Activated CD4-positive, alpha-beta T cell treated with anti-CD3 and anti-CD28 coated beads for 36 hours (primary cell): Measurements from ENCODE around the gene PHB1. TPM values are rescaled to one million over a fixed set of nuclear protein-coding genes. Genes with fewer than 3 reads are reported as not detected.
A peak's percentile ranks its signal among the peaks of the same experiment; 100 is the strongest.
"Not testable (repeated sequence)": the region's sequence is repeated elsewhere in the genome, so short reads cannot be mapped to it uniquely, and the experiment has no call there.

Experiments
- ATAC-seq: fragments of 200-7000 bp; cut with Tn5 transposase; one replicate; pipeline ENCODE4 v1.10.0; 2021; ENCODE audit warnings: mild to moderate bottlenecking, moderate library complexity
- CTCF ChIA-PET: fragments of 350-600 bp; sonication (Branson Sonifier 250); formaldehyde crosslinking; loops from one replicate; lab custom pipeline; 2021; ENCODE audit warnings: antibody characterized with exemption; lab: Charles Lee
- POLR2A ChIA-PET: fragments of 350-600 bp; sonication (Branson Sonifier 250); formaldehyde crosslinking; loops from one replicate; lab custom pipeline; 2021; ENCODE audit warnings: antibody characterized with exemption, inconsistent platforms; lab: Charles Lee
- DNase-seq: peaks from one replicate; pipeline ENCODE4 v3.0.0-alpha.2; 2020
- H3K27ac Mint-ChIP-seq: one replicate; pipeline ENCODE4 v1.8.0; 2021; ENCODE audit warnings: mixed read lengths
- H3K27me3 Mint-ChIP-seq: one replicate; pipeline ENCODE4 v1.8.0; 2021; ENCODE audit warnings: mixed read lengths
- H3K36me3 Mint-ChIP-seq: one replicate; pipeline ENCODE4 v1.8.0; 2021; ENCODE audit warnings: low read depth, mixed read lengths
- H3K4me1 Mint-ChIP-seq: one replicate; pipeline ENCODE4 v1.8.0; 2021; ENCODE audit warnings: mixed read lengths
- H3K4me3 Mint-ChIP-seq: one replicate; pipeline ENCODE4 v1.8.0; 2021; ENCODE audit warnings: mild to moderate bottlenecking, moderate library complexity, mixed read lengths
- H3K9me3 Mint-ChIP-seq: one replicate; pipeline ENCODE4 v1.8.0; 2021; ENCODE audit warnings: low read depth, mixed read lengths
- intact Hi-C, 2 experiments: fragments of 100-400 bp; cut with DNase I in 1 of 2; cut with micrococcal nuclease in 1 of 2; formaldehyde crosslinking; loops; one replicate each; pipeline versions ENCODE4 v1.14.2 to v1.15.1; 2022 to 2024; cut with DNase I, micrococcal nuclease
- total RNA-seq, 2 experiments: library from RNA; stranded (reverse); gene quantifications; one replicate each; pipeline ENCODE4 v1.2.3, GENCODE V29; 2021

Gene PHB1
- total RNA-seq, 2 experiments from 2014 or later: 346 to 350 TPM

DNA sequence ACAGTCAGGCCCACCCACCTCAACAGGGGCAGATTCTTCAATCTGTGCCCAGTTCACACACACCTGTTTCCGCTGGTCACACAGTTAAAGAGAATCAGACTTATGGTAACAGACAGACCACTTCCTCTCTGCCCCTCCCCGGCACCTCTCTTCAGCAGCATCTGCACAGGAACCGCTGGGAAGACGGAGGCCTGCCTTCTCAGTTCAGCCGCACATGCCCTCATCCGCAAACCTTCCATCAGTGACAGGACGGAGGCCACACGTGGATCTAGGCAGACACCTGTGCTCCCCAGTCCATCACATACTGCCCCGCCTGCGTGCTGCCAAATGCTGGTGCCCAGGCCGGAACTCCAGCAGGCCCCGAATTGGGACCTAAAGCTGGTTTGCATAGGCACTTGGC, 10.3 kb downstream of the PHB1 start:
- H3K36me3 Mint-ChIP-seq: peaks cover 64% of the 10 kb centered on the region
- POLR2A ChIA-PET: no interaction called here

GRCh38 chr17:49403514-49404289, 11.0 kb downstream of the PHB1 start:
- no peak for DNase-seq
- Mint-ChIP-seq H3K4me1 (peaks cover 12% of the 10 kb centered on the region), H3K9me3 (no peaks in the 10 kb centered on the region), H3K36me3 (peaks cover 58% of the 10 kb centered on the region), H3K4me3 (no peak overlapping the region), H3K27ac (no peak overlapping the region), H3K27me3 (no peaks in the 10 kb centered on the region)
- POLR2A ChIA-PET: no interaction called here
- intact Hi-C loops: no loop called here
- ATAC-seq: no peak
- CTCF ChIA-PET: no interaction called here

More for the DNA sequence above, 10.3 kb downstream of the PHB1 start:
- ATAC-seq (no peak), DNase-seq (no peak)
- Mint-ChIP-seq H3K9me3 (no peaks in the 10 kb centered on the region), H3K4me3 (no peak overlapping the region), H3K27ac (no peak overlapping the region), H3K4me1 (peaks cover 17% of the 10 kb centered on the region), H3K27me3 (no peaks in the 10 kb centered on the region)
- intact Hi-C loops: no loop called here
- CTCF ChIA-PET: interaction anchor here (10.9 kb wide), 1 partner anchor 153 kb away, joined by 134 read pairs; no protein-coding TSS in a partner anchor

- intact Hi-C loops: no loop called here
- ATAC-seq: no peak
- no peak for DNase-seq
- ChIA-PET CTCF (interaction anchor here (1.1 kb wide), 1 partner anchor 8 kb away, joined by 3 read pairs; no protein-coding TSS in a partner anchor), POLR2A (no interaction called here)
- no peaks in the 10 kb centered on the region for H3K27me3 Mint-ChIP-seq
- H3K36me3 Mint-ChIP-seq: peaks cover 48% of the 10 kb centered on the region
- H3K9me3 Mint-ChIP-seq: no peaks in the 10 kb centered on the region
- H3K4me1 Mint-ChIP-seq: peaks cover 2% of the 10 kb centered on the region
- H3K27ac Mint-ChIP-seq: no peak overlapping the region
- no peak overlapping the region for H3K4me3 Mint-ChIP-seq
Measured at GRCh38 chr17:49402706-49403105, 12.0 kb downstream of the PHB1 start.

GRCh38 chr17:49401971-49402611, 12.6 kb downstream of the PHB1 start:
- ChIA-PET CTCF (interaction anchor here (1.1 kb wide), 1 partner anchor 9 kb away, joined by 3 read pairs; no protein-coding TSS in a partner anchor), POLR2A (no interaction called here)
- H3K27ac Mint-ChIP-seq: no peak overlapping the region

GRCh38 chr17:49399995-49400394, 14.7 kb downstream of the PHB1 start:
- ATAC-seq: no peak
- intact Hi-C loops: no loop called here
- Mint-ChIP-seq H3K4me3 (no peak overlapping the region), H3K27ac (no peak overlapping the region), H3K36me3 (peaks cover 21% of the 10 kb centered on the region), H3K4me1 (peaks cover under 1% of the 10 kb centered on the region), H3K9me3 (no peaks in the 10 kb centered on the region), H3K27me3 (no peaks in the 10 kb centered on the region)
- CTCF ChIA-PET: interaction anchor here (0.8 to 5.6 kb wide), 9 partner anchors 8 to 219 kb away, joined by 3 to 72 read pairs (median 5); no protein-coding TSS in a partner anchor
- POLR2A ChIA-PET: interaction anchor here (0.6 to 0.7 kb wide), 2 partner anchors 8 to 432 kb away, joined by 3 read pairs; partner anchors contain the start of gene GIP
- no peak for DNase-seq

More at GRCh38 chr17:49401971-49402611, 12.6 kb downstream of the PHB1 start:
- Mint-ChIP-seq H3K36me3 (peaks cover 42% of the 10 kb centered on the region), H3K9me3 (no peaks in the 10 kb centered on the region), H3K4me1 (no peaks in the 10 kb centered on the region), H3K4me3 (no peak overlapping the region), H3K27me3 (no peaks in the 10 kb centered on the region)
- ATAC-seq (no peak), DNase-seq (no peak)
- intact Hi-C loops: no loop called here

- Mint-ChIP-seq H3K27me3 (no peaks in the 10 kb centered on the region), H3K9me3 (no peaks in the 10 kb centered on the region), H3K4me1 (peaks cover 12% of the 10 kb centered on the region), H3K27ac (no peak overlapping the region), H3K36me3 (peaks cover 5% of the 10 kb centered on the region), H3K4me3 (no peak overlapping the region)
- DNase-seq (no peak), ATAC-seq (no peak)
- CTCF ChIA-PET: interaction anchor here (0.7 to 5.6 kb wide), 12 partner anchors 9 to 176 kb away, joined by 3 to 72 read pairs (median 4); no protein-coding TSS in a partner anchor
- POLR2A ChIA-PET: interaction anchor here (0.5 kb wide), 2 partner anchors 106 to 132 kb away, joined by 3 read pairs; no protein-coding TSS in a partner anchor
- intact Hi-C loops: no loop called here
Measured at GRCh38 chr17:49397586-49397985, 17.1 kb downstream of the PHB1 start.

DNA sequence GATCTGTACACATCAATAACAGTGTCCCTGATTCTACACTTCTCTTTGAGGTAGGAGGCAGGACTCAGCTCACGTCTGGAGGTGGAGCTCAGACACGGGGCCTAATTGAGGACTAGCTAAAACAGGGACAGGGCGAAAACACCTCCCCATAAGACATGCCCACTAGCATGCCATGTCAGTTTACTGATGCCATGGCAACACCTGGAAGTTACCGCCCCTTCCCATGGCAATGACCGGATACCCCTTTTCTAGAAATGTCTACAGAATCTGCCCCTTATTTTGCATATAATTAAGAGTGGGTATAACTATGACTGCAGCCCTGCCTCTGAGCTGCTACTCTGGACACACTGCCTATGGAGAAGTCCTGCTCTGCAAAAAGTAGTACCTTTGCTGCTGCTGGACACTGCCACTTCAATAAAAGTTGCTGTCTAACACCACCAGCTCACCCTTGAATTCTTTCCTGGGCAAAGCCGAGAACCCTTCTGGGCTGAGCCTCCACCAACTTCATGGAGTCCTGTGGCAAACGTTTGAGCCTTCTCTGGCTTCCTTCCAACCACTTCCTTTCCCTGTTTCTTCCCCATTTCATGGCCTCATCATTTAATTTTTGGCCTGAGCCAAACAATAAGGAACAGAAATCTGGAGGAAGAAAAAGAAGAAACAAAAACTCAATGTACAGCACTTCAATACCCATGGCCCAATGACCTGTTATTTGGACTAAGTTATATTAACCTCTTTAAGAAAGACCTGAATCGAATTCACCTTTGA, 21.0 kb downstream of the PHB1 start:
- Mint-ChIP-seq H3K36me3 (no peaks in the 10 kb centered on the region), H3K4me3 (no peak overlapping the region), H3K4me1 (peaks cover 37% of the 10 kb centered on the region), H3K27ac (no peak overlapping the region), H3K27me3 (no peaks in the 10 kb centered on the region), H3K9me3 (no peaks in the 10 kb centered on the region)
- ATAC-seq: no peak
- ChIA-PET CTCF (interaction anchor here (0.7 to 2.4 kb wide), 12 partner anchors 14 to 714 kb away, joined by 3 to 25 read pairs (median 3); no protein-coding TSS in a partner anchor), POLR2A (no interaction called here)
- DNase-seq: no peak
- intact Hi-C loops: loop anchor here (2.0 kb wide), 2 partner anchors 33 to 213 kb away; no protein-coding TSS in a partner anchor

DNA sequence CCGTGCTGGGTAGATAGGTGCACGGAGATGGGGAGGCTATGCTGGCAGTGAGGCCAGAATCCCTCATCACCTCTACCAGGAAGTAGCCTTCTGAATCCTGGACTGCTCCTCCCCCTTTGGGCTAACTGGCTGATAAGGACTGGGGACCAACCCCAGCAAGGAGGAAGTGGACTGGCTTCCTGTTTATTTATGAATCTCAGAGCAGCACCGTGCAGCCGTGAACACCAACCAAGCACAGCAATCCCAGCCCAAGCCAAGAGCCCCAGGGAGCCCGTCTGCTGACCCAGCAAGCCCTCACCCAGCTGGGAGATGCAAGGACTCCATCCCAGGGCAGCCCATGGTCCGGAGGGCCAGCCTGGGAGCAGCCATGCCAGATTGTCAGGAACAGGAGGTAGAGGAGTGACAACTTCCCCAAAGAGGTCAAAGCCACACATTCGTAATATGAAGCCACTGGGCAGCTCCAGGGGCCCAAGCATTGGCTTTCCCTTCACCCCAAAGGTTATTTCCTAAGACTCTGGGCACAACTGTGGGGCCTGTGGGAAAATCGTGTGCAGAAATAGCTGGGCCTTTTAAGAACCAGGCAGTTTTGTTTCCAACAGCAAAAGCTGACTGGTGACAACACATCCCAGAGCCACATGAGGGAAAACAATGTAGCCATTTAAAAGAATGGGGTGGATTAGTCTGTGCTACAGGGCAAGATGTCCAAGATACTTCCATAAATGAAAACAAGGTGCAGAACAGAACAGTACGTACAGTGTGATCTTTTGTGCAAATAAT, 23.9 kb downstream of the PHB1 start:
- ChIA-PET CTCF (interaction anchor here (0.6 to 5.3 kb wide), 12 partner anchors 8 to 1869 kb away, joined by 3 to 49 read pairs (median 4); no protein-coding TSS in a partner anchor), POLR2A (no interaction called here)
- no peaks in the 10 kb centered on the region for H3K9me3 Mint-ChIP-seq
- ATAC-seq (no peak), DNase-seq (no peak)
- no peaks in the 10 kb centered on the region for H3K36me3 Mint-ChIP-seq
- intact Hi-C loops: no loop called here
- no peak overlapping the region for H3K4me3 Mint-ChIP-seq
- no peaks in the 10 kb centered on the region for H3K27me3 Mint-ChIP-seq
- peaks cover 54% of the 10 kb centered on the region for H3K4me1 Mint-ChIP-seq
- H3K27ac Mint-ChIP-seq: peak overlapping the region; percentile 16

GRCh38 chr17:49389514-49390347, 25.0 kb downstream of the PHB1 start:
- H3K36me3 Mint-ChIP-seq, POLR2A ChIA-PET, intact Hi-C loops, H3K27me3 Mint-ChIP-seq, H3K9me3 Mint-ChIP-seq, H3K4me3 Mint-ChIP-seq: not testable (repeated sequence)
- DNase-seq (peak; percentile 53), ATAC-seq (peak; percentile 47)
- Mint-ChIP-seq H3K4me1 (peaks cover 51% of the 10 kb centered on the region), H3K27ac (peak overlapping the region; percentile 91)
- CTCF ChIA-PET: interaction anchor here (0.6 to 5.3 kb wide), 14 partner anchors 9 to 166 kb away, joined by 3 to 49 read pairs (median 4); no protein-coding TSS in a partner anchor
